HepG2 (cell line): ENCODE data around the gene KRT13. TPM values are rescaled to one million over a fixed set of nuclear protein-coding genes. Genes with fewer than 3 reads are reported as not detected.

Experiments used
- ATAC-seq: fragments of 200-7000 bp; cut with Tn5 transposase; 3 replicates; pipeline ENCODE4 v1.9.1; 2020; ENCODE audit warnings: mild to moderate bottlenecking, moderate library complexity
- BruUV-seq: library from RNA; stranded (reverse); fragments of 400-500 nt; replicated peaks from 2 replicates; lab custom pipeline; 2021; lab: Mats Ljungman, UMichigan
- CTCF ChIA-PET: fragments of 300-600 bp; formaldehyde crosslinking; extraction: SDS; loops from one replicate; lab custom pipeline; 2021; ENCODE audit warnings: low total read pairs, inconsistent platforms, low intra/inter-chr PET ratio; lab: Yijun Ruan, JAX
- POLR2A ChIA-PET: fragments of 350-600 bp; sonication (Branson Sonifier 250); formaldehyde crosslinking; loops from one replicate; lab custom pipeline; 2020; ENCODE audit warnings: antibody characterized with exemption, inconsistent platforms; lab: Yijun Ruan, JAX
- DNase-seq: peaks from one replicate; pipeline ENCODE4 v3.0.0-alpha.2; 2015; ENCODE audit warnings: low spot score
- FAIRE-seq: peaks from 3 replicates; lab custom pipeline; 2011; peaks lifted over from hg19 to GRCh38; lab: Jason Lieb, UNC
- H2AFZ ChIP-seq: one replicate; pipeline ENCODE4 v1.6.1; 2011; ENCODE audit warnings: low read length, inconsistent platforms
- H3K27ac ChIP-seq: fragments of 300-600 bp; 3 replicates; pipeline ENCODE4 v1.8.0; 2011; ENCODE audit warnings: mixed run types, mild to moderate bottlenecking, mixed read lengths, low read length, inconsistent platforms; ENCODE audit not compliant: insufficient read depth; ENCODE audit errors: extremely low read length
- H3K27me3 ChIP-seq, 2 experiments: fragments of 200-600 bp in 1 of 2; 2 replicates in 1 of 2; 3 replicates in 1 of 2; pipeline versions ENCODE4 v1.6.0 to v1.8.0; 2011; ENCODE audit warnings: low read length in 2 of 2, mild to moderate bottlenecking in 2 of 2, moderate library complexity in 2 of 2, inconsistent platforms in 1 of 2; ENCODE audit not compliant: insufficient read depth in 2 of 2, control insufficient read depth in 1 of 2
- H3K36me3 ChIP-seq, 2 experiments: fragments of 200-600 bp in 1 of 2; replicated peaks in 1 of 2; 2 replicates in 1 of 2; 3 replicates in 1 of 2; pipeline versions ENCODE4 v1.5.1 to v1.8.0; 2011; ENCODE audit warnings: low read length in 2 of 2, inconsistent platforms in 1 of 2; ENCODE audit not compliant: insufficient read depth in 2 of 2, control insufficient read depth in 1 of 2
- H3K4me1 ChIP-seq: 2 replicates; pipeline ENCODE4 v1.5.1; 2012; ENCODE audit warnings: low read length, inconsistent platforms; ENCODE audit not compliant: insufficient read depth
- H3K4me2 ChIP-seq: 2 replicates; pipeline ENCODE4 v1.6.0; 2011; ENCODE audit warnings: low read depth, low read length, inconsistent platforms
- H3K4me3 ChIP-seq, 3 experiments: fragments of 200-600 bp in 1 of 3; sonication (generic), shearing (Covaris generic) in 1 of 3; replicated peaks in 1 of 3; 2 replicates each; pipeline ENCODE4 v1.5.1; 2011 to 2016; ENCODE audit warnings: low read length in 3 of 3, inconsistent platforms in 2 of 3, low read depth in 2 of 3, mild to moderate bottlenecking in 2 of 3, control low read depth in 1 of 3, mixed read lengths in 1 of 3; ENCODE audit not compliant: insufficient read depth in 1 of 3
- H3K79me2 ChIP-seq: one replicate; pipeline ENCODE4 v1.6.1; 2011; ENCODE audit warnings: low read length, inconsistent platforms; ENCODE audit not compliant: insufficient read depth
- H3K9ac ChIP-seq: 2 replicates; pipeline ENCODE4 v1.6.0; 2011; ENCODE audit warnings: mild to moderate bottlenecking, low read depth, low read length, inconsistent platforms; ENCODE audit not compliant: insufficient read depth
- H3K9me3 ChIP-seq: 2 replicates; pipeline ENCODE4 v1.5.1; 2012; ENCODE audit warnings: mild to moderate bottlenecking, low read length
- H4K20me1 ChIP-seq: 2 replicates; pipeline ENCODE4 v1.6.0; 2011; ENCODE audit warnings: inconsistent platforms, mild to moderate bottlenecking, low read length, moderate library complexity; ENCODE audit not compliant: insufficient read depth
- ELF3 ChIP-seq: IDR thresholded peaks from 2 replicates; pipeline ENCODE4 v1.6.1; 2016; ENCODE audit warnings: missing genetic modification reagents, missing compliant biosample characterization
- KAT7 ChIP-seq: IDR thresholded peaks from 2 replicates; pipeline ENCODE4 v1.6.1; 2018; ENCODE audit warnings: borderline replicate concordance, missing compliant biosample characterization
- MAFK ChIP-seq, 2 experiments: IDR thresholded peaks in 1 of 2; conservative IDR thresholded peaks in 1 of 2; 2 replicates each; pipeline ENCODE4 v1.6.1; 2011; ENCODE audit warnings: improper control_type of control experiment in 2 of 2, low read length in 2 of 2
- NFKB2 ChIP-seq: sonication (generic); formaldehyde crosslinking; IDR thresholded peaks from 2 replicates; pipeline ENCODE4 v1.4.0; 2020; ENCODE audit warnings: missing genetic modification reagents, borderline replicate concordance
- NR2F1 ChIP-seq, 2 experiments: fragments of 450-650 bp in 1 of 2; formaldehyde crosslinking in 1 of 2; IDR thresholded peaks; 2 replicates each; pipeline versions ENCODE4 v1.5.0 to v1.6.1; 2016 to 2020; ENCODE audit warnings: mild to moderate bottlenecking in 1 of 2, missing compliant biosample characterization in 1 of 2, missing genetic modification reagents in 1 of 2, moderate library complexity in 1 of 2
- RORA ChIP-seq: sonication (generic); formaldehyde crosslinking; IDR thresholded peaks from 2 replicates; pipeline ENCODE4 v1.5.0; 2020; ENCODE audit warnings: mild to moderate bottlenecking, missing genetic modification reagents, moderate library complexity
- SOX5 ChIP-seq: IDR thresholded peaks from 2 replicates; pipeline ENCODE4 v1.6.1; 2016; ENCODE audit warnings: borderline replicate concordance
- TERF1 ChIP-seq: sonication (generic); formaldehyde crosslinking; IDR thresholded peaks from 2 replicates; pipeline ENCODE4 v1.8.0; 2022; ENCODE audit warnings: mild to moderate bottlenecking, missing genetic modification reagents, moderate library complexity
- ZBTB20 ChIP-seq: sonication (generic); formaldehyde crosslinking; IDR thresholded peaks from 2 replicates; pipeline ENCODE4 v1.8.1; 2023; ENCODE audit warnings: missing genetic modification reagents, low read depth, mild to moderate bottlenecking, borderline replicate concordance
- ZBTB8A ChIP-seq: sonication (generic); formaldehyde crosslinking; IDR thresholded peaks from 2 replicates; pipeline ENCODE4 v1.4.0; 2020; ENCODE audit warnings: mild to moderate bottlenecking, low read depth, missing genetic modification reagents, borderline replicate concordance
- ZFP1 ChIP-seq: IDR thresholded peaks from 2 replicates; pipeline ENCODE4 v1.6.1; 2016
- ZFP91 ChIP-seq: sonication (generic); formaldehyde crosslinking; IDR thresholded peaks from 2 replicates; pipeline ENCODE4 v1.9.0; 2022; ENCODE audit warnings: missing genetic modification reagents, mild to moderate bottlenecking, borderline replicate concordance
- ZNF263 ChIP-seq: sonication (generic); formaldehyde crosslinking; IDR thresholded peaks from 2 replicates; pipeline ENCODE4 v1.4.0; 2020; ENCODE audit warnings: missing genetic modification reagents
- ZNF281 ChIP-seq: sonication (generic); formaldehyde crosslinking; IDR thresholded peaks from 2 replicates; pipeline ENCODE4 v1.4.0; 2020; ENCODE audit warnings: missing genetic modification reagents, borderline replicate concordance
- WGBS: methylation state at CpG from one replicate; pipeline ENCODE4 v1.1.6; 2017; ENCODE audit warnings: low lambda C conversion rate; 5-methylcytosine and 5-hydroxymethylcytosine counted together
- in situ Hi-C: cut with HindIII; loops from 2 replicates; pipeline ENCODE4 v1.10.0; 2017; ENCODE audit warnings: low pct_unique_long_range_greater_than_20kb; ENCODE audit not compliant: extremely low pct_ligation_motif_present
- intact Hi-C: fragments of 100-400 bp; cut with micrococcal nuclease; formaldehyde crosslinking; loops from one replicate; pipeline ENCODE4 v1.10.0; 2022; ENCODE audit not compliant: unreplicated experiment
- polyA plus RNA-seq, 8 experiments: library from polyadenylated mRNA; depleted of rRNA in 3 of 8; stranded (reverse) in 7 of 8; unstranded in 1 of 8; fragments of >200 nt; fragmentation: Illumina TruSeq in 4 of 8; extraction: Trizol in 4 of 8; gene quantifications; 2 replicates each; pipeline versions ENCODE4 v1.2.1 to v1.2.3, GENCODE V29; 2011 to 2016; ENCODE audit warnings: low read depth in 4 of 8, missing spikeins in 1 of 8, mixed read lengths in 1 of 8; ENCODE audit not compliant: insufficient read depth in 1 of 8
- total RNA-seq, 5 experiments: library from RNA; depleted of rRNA; stranded (reverse); fragments of >200 nt; fragmentation: Illumina TruSeq; extraction: Trizol; gene quantifications; 2 replicates each; pipeline ENCODE4 v1.2.3, GENCODE V29; 2016; ENCODE audit warnings: low read depth in 1 of 5

Gene KRT13
- total and polyA plus RNA-seq, 2 of the 13 experiments (the other 11 are each of a cell fraction or from before 2014, with no cell fraction given): not detected

GRCh38 chr17:41480581-41480980, 24.8 kb downstream of the KRT13 start:
- Histone ChIP-seq H3K36me3 (no peaks in the 10 kb centered on the region), H4K20me1 (no peaks in the 10 kb centered on the region), H3K27me3 (peaks cover 1 to 36% of the 10 kb centered on the region in 2 experiments; a peak in 3 of 5 replicates), H3K9ac (no peak overlapping the region), H3K4me3 (no peak overlapping the region), H3K4me2 (no peak overlapping the region), H3K27ac (no peak overlapping the region), H3K4me1 (no peaks in the 10 kb centered on the region), H3K9me3 (no peaks in the 10 kb centered on the region)
- CTCF ChIA-PET: no interaction called here
- 60% methylated on average over 10 of the region's 10 CpGs for WGBS
- intact Hi-C loops (no loop called here), in situ Hi-C loops (no loop called here)
- FAIRE-seq (no peak), ATAC-seq (no peak)
- TF ChIP-seq ZBTB20 (no peak), NR2F1 (CRISPR knock-in tag; IDR thresholded peaks at IDR 0.05) (no peak), KAT7 (CRISPR knock-in tag) (no peak), NFKB2 (no peak), TERF1 (CRISPR knock-in tag) (no peak), MAFK (conservative IDR thresholded peaks at IDR 0.05 in 1 of 2, IDR thresholded peaks at IDR 0.05 in 1 of 2; ENCODE audit: low read length in 2 of 2) (no peak), ZBTB8A (CRISPR knock-in tag) (no peak), RORA (no peak), ZNF281 (CRISPR knock-in tag) (no peak), ELF3 (CRISPR knock-in tag) (no peak), ZNF263 (CRISPR knock-in tag) (no peak), ZFP91 (CRISPR knock-in tag) (no peak), ZFP1 (CRISPR knock-in tag) (no peak), SOX5 (no peak)
- TF ChIP-seq, all 625 proteins: peak for 0
- Histone ChIP-seq H3K79me2 (no peaks in the 10 kb centered on the region), H2AFZ (no peak overlapping the region)
- POLR2A ChIA-PET: no interaction called here
- BruUV-seq: no TSS peak
- no peak for DNase-seq
